ENCODE measurements around the gene ZFAND5. TPM values are rescaled to one million over a fixed set of nuclear protein-coding genes. Genes with fewer than 3 reads are reported as not detected.

ZFAND5 gene
- total RNA-seq, 1 donor from 2014 or later = 75.2 TPM

DNA sequence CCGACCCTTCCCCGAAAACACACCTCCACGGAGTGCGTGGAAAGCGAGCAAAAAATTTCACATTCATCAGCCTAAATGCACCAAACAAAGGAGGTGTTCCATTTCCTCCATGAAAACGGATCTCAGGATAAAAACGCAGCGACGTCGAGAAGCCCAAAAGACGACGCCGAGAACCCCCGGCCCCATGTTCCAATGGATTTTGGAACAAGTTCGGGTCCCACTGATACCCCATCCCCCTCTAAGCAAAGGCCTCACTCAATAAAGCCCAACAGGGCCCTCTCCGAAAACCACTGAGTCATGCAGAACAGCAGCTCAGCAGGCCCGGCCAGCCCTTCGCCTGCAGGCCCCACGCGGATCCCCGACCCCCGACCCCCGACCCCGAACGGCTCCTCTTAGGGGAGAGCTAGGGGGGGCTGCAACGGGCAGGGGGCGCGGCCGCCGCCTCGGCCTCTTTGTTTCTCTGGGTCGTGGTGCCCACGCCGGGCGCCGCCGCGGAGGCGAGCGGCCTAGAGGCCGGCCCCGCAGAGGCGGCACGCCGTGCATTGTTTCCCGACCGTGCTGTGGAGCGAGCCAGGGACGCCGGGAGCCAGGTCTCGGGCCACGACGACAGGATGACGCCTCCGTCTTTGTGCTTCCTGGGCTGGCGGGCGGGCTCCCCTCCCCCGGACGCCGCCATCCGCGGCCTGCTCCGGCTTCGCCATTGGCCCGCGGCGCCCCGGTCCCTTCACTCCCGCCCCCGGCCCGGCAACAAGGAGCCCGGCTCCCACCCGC, 915 bp downstream of the ZFAND5 start:
- intact Hi-C loops (cut with micrococcal nuclease) = loop anchor here (2.0 to 5.0 kb wide), 7 partner anchors 23 to 1953 kb away; partner anchors contain the start of genes ABHD17B, C9orf85 and CEMIP2

- intact Hi-C loops (cut with micrococcal nuclease) = loop anchor here (5.0 kb wide), 1 partner anchor 229 kb away; no protein-coding TSS in a partner anchor
Observed at GRCh38 chr9:72363236-72363635, 1.8 kb downstream of the ZFAND5 start.

DNA sequence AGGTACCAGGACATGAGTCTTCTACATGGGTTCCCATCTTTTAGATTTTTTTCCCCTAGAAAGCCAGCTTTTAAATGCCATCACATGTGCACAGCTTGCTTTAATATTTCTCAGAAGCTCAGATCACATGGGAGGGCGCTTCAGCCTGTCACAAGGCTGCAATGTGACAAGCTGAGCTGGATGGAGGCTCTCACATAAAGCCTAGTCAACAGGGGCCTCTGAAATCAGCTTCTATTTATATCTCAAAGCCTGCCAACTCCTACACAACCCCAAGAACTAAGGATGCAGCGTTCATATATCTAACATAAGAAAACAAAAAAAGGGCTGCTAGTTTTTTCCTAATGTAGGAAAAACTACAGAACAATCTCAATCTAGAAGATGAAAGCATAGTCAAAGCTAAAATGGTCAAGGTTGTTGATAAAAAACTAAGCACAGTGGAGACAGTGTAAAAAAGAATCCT, 2.3 kb downstream of the ZFAND5 start:
- intact Hi-C loops (cut with micrococcal nuclease) = loop anchor here (5.0 kb wide), 1 partner anchor 230 kb away; no protein-coding TSS in a partner anchor

DNA sequence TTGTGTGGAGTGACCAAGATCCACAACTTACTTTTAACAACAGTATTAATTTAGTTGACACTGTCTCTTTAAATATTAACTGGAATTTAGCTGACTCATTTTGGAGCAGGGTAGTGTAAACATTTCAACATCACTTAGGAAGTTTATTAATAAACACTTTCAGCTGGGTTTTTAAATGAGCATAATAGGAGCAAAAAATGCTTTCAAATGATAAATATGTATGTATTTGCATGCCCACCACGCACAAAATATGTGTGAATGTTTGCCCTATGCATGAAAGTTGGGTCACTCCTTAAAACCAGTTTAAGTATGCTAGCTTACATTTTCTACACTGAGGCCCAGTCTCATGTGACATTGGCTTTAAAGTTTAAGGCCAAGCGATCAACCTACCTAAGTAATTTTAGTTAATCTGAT, 2.9 kb downstream of the ZFAND5 start:
- intact Hi-C loops (cut with micrococcal nuclease) = loop anchor here (5.0 kb wide), 1 partner anchor 230 kb away; no protein-coding TSS in a partner anchor

- intact Hi-C loops (cut with micrococcal nuclease) = loop anchor here (5.0 kb wide), 1 partner anchor 231 kb away; no protein-coding TSS in a partner anchor
Observed at GRCh38 chr9:72361217-72361616, 3.8 kb downstream of the ZFAND5 start.

DNA sequence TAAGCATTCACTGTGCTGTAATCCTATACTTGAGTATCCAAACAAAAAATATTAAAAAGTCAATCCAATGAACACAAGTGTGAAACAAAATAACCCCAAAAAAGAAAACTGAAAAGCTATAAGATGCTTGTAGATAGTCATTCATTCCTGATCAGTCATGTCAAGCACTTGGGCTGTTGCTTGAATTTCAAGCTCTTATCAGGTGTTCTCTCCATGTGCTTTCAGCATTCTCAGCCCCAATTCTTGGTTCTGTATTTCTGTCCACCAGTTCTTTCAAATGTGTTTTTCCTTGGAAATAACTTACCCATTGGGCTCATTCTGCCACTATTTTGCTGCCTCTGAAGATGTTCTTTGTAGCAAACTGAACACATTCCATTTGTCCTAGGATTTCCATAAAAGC, 4.7 kb downstream of the ZFAND5 start:
- intact Hi-C loops (cut with micrococcal nuclease) = loop anchor here (5.0 kb wide), 1 partner anchor 232 kb away; no protein-coding TSS in a partner anchor

- intact Hi-C loops (cut with micrococcal nuclease) = no loop called here
Observed at GRCh38 chr9:72356041-72356582, 8.9 kb downstream of the ZFAND5 start.

GRCh38 chr9:72355153-72355552, 9.9 kb downstream of the ZFAND5 start:
- intact Hi-C loops (cut with micrococcal nuclease) = no loop called here

DNA sequence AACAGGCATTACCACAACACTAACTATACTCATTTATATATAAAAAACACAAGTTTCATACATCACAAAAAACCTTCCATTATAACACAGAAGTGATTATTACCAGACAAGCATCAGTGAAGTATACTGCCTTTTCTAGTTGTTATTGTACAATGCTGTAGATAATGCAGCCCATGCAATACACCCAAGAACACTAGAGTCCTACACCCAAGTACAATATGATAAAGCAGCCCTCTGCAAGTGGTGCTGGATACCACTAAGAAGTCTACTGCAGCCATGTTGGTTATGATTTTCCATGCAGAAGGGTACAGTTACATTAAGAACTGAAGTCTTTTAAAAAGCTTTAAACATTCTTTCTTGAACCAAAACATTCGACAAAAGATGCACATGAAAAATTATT, 10.3 kb downstream of the ZFAND5 start:
- intact Hi-C loops (cut with micrococcal nuclease) = no loop called here

DNA sequence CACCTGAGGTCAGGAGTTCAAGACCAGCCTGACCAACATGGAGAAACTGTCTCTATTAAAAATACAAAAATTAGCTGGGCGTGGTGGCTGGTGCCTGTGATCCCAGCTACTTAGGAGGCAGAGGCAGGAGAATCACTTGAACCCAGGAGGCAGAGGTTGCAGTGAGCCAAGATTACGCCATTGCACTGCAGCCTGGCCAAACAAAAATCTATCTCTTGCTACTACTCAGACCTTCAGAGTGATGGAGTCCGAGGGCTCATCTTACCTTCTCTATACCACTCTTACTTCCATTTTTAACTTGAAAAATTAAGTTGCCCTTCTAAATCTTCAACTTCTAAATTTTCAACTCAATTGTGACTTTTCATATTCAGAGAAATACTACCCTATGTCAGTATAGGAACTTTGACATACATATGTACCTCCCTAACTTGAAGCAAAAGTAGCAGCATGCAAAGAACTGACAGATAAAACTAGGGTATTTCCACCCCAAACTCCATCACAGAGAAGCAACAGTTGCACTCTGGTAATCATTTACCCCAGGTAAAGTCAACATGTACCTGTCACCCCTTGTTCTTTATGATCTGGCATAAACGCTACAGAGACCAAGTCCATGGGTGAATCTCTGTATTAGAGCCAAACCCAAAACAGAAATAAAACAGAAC, 11.4 kb downstream of the ZFAND5 start:
- intact Hi-C loops (cut with micrococcal nuclease) = no loop called here

DNA sequence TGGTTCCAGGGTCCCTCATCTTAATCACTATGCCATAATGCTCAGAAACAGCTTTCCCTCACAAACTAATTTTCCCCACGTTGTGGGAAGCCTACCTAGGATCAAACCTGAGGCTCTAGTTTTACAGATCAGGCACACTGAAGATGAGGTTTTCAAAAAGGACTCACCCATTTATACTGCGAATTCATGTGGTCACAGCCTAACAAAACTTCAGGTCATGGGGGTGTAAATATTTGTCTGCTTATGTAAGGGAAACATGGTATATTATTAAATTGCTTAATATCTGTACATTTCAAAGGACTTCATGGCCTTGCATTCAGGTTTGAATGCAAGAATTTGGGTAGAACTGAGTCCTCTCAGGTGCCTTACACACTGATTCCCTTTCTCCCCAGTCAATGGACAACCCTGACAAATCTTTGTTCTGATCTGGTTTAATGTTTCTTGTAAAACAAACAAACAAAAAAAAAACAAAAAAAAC, 12.1 kb downstream of the ZFAND5 start:
- intact Hi-C loops (cut with micrococcal nuclease) = no loop called here

GRCh38 chr9:72351538-72352453, 13.2 kb downstream of the ZFAND5 start:
- intact Hi-C loops (cut with micrococcal nuclease) = no loop called here

DNA sequence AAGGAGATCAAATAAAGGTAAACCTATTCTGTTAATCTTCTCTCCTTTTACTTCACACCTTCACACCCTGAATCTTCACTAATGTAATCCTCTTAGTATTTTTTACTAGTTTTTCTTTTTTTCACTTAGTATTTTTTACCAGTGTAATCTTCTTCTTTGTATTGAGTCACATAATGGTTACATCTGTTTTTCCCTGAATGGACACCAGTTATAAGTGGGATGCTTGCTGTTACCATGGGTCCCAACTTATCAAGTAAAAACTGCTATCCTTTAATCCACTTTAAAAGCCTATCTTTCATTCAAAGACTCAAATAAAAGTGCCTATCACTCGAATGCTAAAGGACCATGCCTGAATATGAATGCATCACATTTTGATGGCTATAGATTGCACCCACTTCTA, 15.1 kb downstream of the ZFAND5 start:
- intact Hi-C loops (cut with micrococcal nuclease) = no loop called here

GRCh38 chr9:72349240-72349639, 15.8 kb downstream of the ZFAND5 start:
- intact Hi-C loops (cut with micrococcal nuclease) = no loop called here

GRCh38 chr9:72346333-72346732, 18.7 kb downstream of the ZFAND5 start:
- intact Hi-C loops (cut with micrococcal nuclease) = no loop called here

- intact Hi-C loops (cut with micrococcal nuclease) = no loop called here
Observed at GRCh38 chr9:72338631-72339030, 26.4 kb downstream of the ZFAND5 start.

DNA sequence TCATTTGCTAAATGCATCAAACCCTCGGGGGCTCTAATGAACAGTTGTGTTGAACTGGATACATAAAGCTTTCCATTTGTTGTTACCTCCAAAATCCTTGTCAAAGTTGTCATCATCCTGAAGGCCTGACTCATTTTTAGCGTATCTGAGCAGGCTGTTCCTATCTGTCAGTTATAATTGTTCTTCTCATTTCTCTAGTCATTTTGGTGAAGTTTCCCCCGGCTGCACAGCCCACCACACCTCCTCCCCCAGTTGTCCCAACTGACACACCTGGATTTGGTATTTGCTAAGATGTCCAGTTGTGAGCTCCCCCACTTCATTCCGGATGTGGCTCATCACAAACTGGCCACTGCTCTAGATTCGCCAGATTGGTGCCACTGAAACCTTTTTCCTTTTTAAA, 27.7 kb downstream of the ZFAND5 start:
- intact Hi-C loops (cut with micrococcal nuclease) = no loop called here

GRCh38 chr9:72334658-72335337, 30.2 kb downstream of the ZFAND5 start:
- intact Hi-C loops (cut with micrococcal nuclease) = no loop called here

- intact Hi-C loops (cut with micrococcal nuclease) = no loop called here
Observed at GRCh38 chr9:72333709-72334108, 31.3 kb downstream of the ZFAND5 start.

DNA sequence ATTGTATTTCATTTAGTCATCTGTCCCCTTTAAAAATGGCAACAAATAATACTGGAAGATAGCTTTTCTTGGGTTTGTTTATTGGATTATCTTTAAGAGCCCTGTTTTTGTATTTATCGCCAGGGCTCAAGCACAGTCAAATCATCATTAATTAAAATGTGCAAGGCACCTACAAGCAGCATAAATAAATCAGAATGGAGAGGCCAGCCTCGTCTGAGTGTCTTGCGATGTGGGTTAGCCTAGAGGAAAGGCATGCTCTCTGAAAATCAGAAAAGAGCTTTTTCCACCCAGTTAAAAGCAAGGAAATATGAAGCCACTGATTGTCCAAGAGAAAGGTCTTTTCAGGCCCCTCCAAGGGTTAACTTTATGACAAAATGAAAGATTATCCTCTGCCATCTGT, 31.8 kb downstream of the ZFAND5 start:
- intact Hi-C loops (cut with micrococcal nuclease) = no loop called here

Data from T-helper 2 cell treated with Interferon-gamma antibody and Interleukin-4, amounts not matched to agents 100 ng/mL and 5 ng/mL, for 36 hours (primary cell).